H9 (cell line): ENCODE results near the gene FBXO17. TPM values are rescaled to one million over a fixed set of nuclear protein-coding genes. Genes with fewer than 3 reads are reported as not detected.

Source experiments
- DNase-seq: peaks from one replicate; pipeline ENCODE4 v3.0.0-alpha.2; 2017
- H2AFZ ChIP-seq: one replicate; pipeline ENCODE4 v1.6.1; 2013; ENCODE audit warnings: mild to moderate bottlenecking, low read length, control low read depth, moderate library complexity
- H2AK5ac ChIP-seq: 2 replicates; pipeline ENCODE4 v1.6.1; 2013; ENCODE audit warnings: low read length, control low read depth, mixed read lengths; ENCODE audit not compliant: insufficient read length
- H2BK120ac ChIP-seq: one replicate; pipeline ENCODE4 v1.6.1; 2013; ENCODE audit warnings: low read depth, mild to moderate bottlenecking, low read length, control low read depth, inconsistent platforms; ENCODE audit not compliant: poor library complexity, severe bottlenecking
- H2BK12ac ChIP-seq: 2 replicates; pipeline ENCODE4 v1.6.1; 2013; ENCODE audit warnings: low read length, control low read depth, mixed read lengths, low read depth; ENCODE audit not compliant: insufficient read length
- H2BK15ac ChIP-seq: 2 replicates; pipeline ENCODE4 v1.6.1; 2013; ENCODE audit warnings: low read depth, low read length, control low read depth
- H2BK20ac ChIP-seq: one replicate; pipeline ENCODE4 v1.6.1; 2013; ENCODE audit warnings: low read depth, mild to moderate bottlenecking, low read length, control low read depth, inconsistent platforms; ENCODE audit not compliant: poor library complexity, severe bottlenecking
- H2BK5ac ChIP-seq: 2 replicates; pipeline ENCODE4 v1.6.1; 2013; ENCODE audit warnings: low read length, control low read depth, mixed read lengths; ENCODE audit not compliant: insufficient read length
- H3K14ac ChIP-seq: 2 replicates; pipeline ENCODE4 v1.6.1; 2013; ENCODE audit warnings: low read length, control low read depth; ENCODE audit not compliant: insufficient read depth
- H3K18ac ChIP-seq: 2 replicates; pipeline ENCODE4 v1.6.1; 2013; ENCODE audit warnings: low read depth, mild to moderate bottlenecking, mixed read lengths, low read length, control low read depth; ENCODE audit not compliant: insufficient read length
- H3K23ac ChIP-seq: 2 replicates; pipeline ENCODE4 v1.6.1; 2013; ENCODE audit warnings: low read length, control low read depth, mixed read lengths, low read depth; ENCODE audit not compliant: insufficient read length
- H3K23me2 ChIP-seq: 2 replicates; pipeline ENCODE4 v1.6.1; 2013; ENCODE audit warnings: low read depth, mild to moderate bottlenecking, mixed read lengths, low read length, control low read depth; ENCODE audit not compliant: insufficient read length, poor library complexity, severe bottlenecking
- H3K27ac ChIP-seq: 2 replicates; pipeline ENCODE4 v1.5.1; 2013; ENCODE audit warnings: low read length, control low read depth, mixed read lengths, low read depth; ENCODE audit not compliant: insufficient read length
- H3K27me3 ChIP-seq: 2 replicates; pipeline ENCODE4 v1.6.1; 2013; ENCODE audit warnings: low read length, control low read depth, inconsistent platforms; ENCODE audit not compliant: insufficient read depth
- H3K4ac ChIP-seq: 2 replicates; pipeline ENCODE4 v1.6.1; 2013; ENCODE audit warnings: low read depth, mild to moderate bottlenecking, control low read depth, inconsistent platforms, low read length, moderate library complexity
- H3K4me1 ChIP-seq: 2 replicates; pipeline ENCODE4 v1.6.1; 2013; ENCODE audit warnings: low read length, control low read depth, inconsistent platforms; ENCODE audit not compliant: insufficient read depth
- H3K4me2 ChIP-seq: 2 replicates; pipeline ENCODE4 v1.6.1; 2013; ENCODE audit warnings: low read length, control low read depth, mixed read lengths; ENCODE audit not compliant: insufficient read length, insufficient read depth
- H3K56ac ChIP-seq: 2 replicates; pipeline ENCODE4 v1.6.1; 2013; ENCODE audit warnings: low read depth, mild to moderate bottlenecking, mixed read lengths, low read length, control low read depth; ENCODE audit not compliant: insufficient read length
- H3K79me1 ChIP-seq: 2 replicates; pipeline ENCODE4 v1.6.1; 2013; ENCODE audit warnings: low read depth, mild to moderate bottlenecking, moderate library complexity, low read length, control low read depth, inconsistent platforms; ENCODE audit not compliant: insufficient read depth, poor library complexity, severe bottlenecking
- H3K79me2 ChIP-seq: 2 replicates; pipeline ENCODE4 v1.6.1; 2013; ENCODE audit warnings: low read length, control low read depth, inconsistent platforms; ENCODE audit not compliant: insufficient read depth
- H3K9ac ChIP-seq: 2 replicates; pipeline ENCODE4 v1.6.1; 2013; ENCODE audit warnings: low read length, control low read depth, mixed read lengths; ENCODE audit not compliant: insufficient read length; ENCODE audit errors: extremely low read depth
- H3K9me3 ChIP-seq: one replicate; pipeline ENCODE4 v1.6.1; 2013; ENCODE audit warnings: low read depth, low read length, inconsistent platforms; ENCODE audit not compliant: control insufficient read depth
- H3T11ph ChIP-seq: one replicate; pipeline ENCODE4 v1.6.1; 2013; ENCODE audit warnings: mild to moderate bottlenecking, low read length, control low read depth, inconsistent platforms
- H4K20me1 ChIP-seq: one replicate; pipeline ENCODE4 v1.6.1; 2013; ENCODE audit not compliant: control insufficient read depth, insufficient read length, insufficient read depth
- H4K5ac ChIP-seq: 2 replicates; pipeline ENCODE4 v1.6.1; 2013; ENCODE audit warnings: low read depth, mild to moderate bottlenecking, mixed read lengths, low read length, control low read depth; ENCODE audit not compliant: insufficient read length
- H4K8ac ChIP-seq: replicated peaks from 2 replicates; pipeline ENCODE4 v1.6.1; 2013; ENCODE audit warnings: low read length, control low read depth, mixed read lengths, low read depth; ENCODE audit not compliant: insufficient read length
- H4K91ac ChIP-seq: 2 replicates; pipeline ENCODE4 v1.6.1; 2013; ENCODE audit warnings: low read depth, mild to moderate bottlenecking, moderate library complexity, mixed read lengths, low read length, control low read depth; ENCODE audit not compliant: insufficient read length
- H3K27ac Mint-ChIP-seq, 3 experiments: 2 replicates in 2 of 3; 3 replicates in 1 of 3; pipeline ENCODE4 v1.8.0; 2020 to 2021; ENCODE audit warnings: mixed read lengths in 3 of 3, mild to moderate bottlenecking in 1 of 3, moderate library complexity in 1 of 3
- H3K27me3 Mint-ChIP-seq: 2 replicates; pipeline ENCODE4 v1.8.0; 2021; ENCODE audit warnings: low read depth, mild to moderate bottlenecking, moderate library complexity, mixed read lengths
- H3K36me3 Mint-ChIP-seq, 3 experiments: 2 replicates in 2 of 3; 3 replicates in 1 of 3; pipeline ENCODE4 v1.8.0; 2020 to 2021; ENCODE audit warnings: low read depth in 3 of 3, mixed read lengths in 3 of 3; ENCODE audit not compliant: insufficient read depth in 1 of 3
- H3K4me1 Mint-ChIP-seq, 2 experiments: 2 replicates each; pipeline ENCODE4 v1.8.0; 2020; ENCODE audit warnings: mixed read lengths in 2 of 2
- H3K4me3 Mint-ChIP-seq, 2 experiments: 2 replicates in 1 of 2; 3 replicates in 1 of 2; pipeline ENCODE4 v1.8.0; 2020 to 2021; ENCODE audit warnings: mild to moderate bottlenecking in 2 of 2, mixed read lengths in 2 of 2, moderate library complexity in 1 of 2
- H3K9me3 Mint-ChIP-seq, 2 experiments: 2 replicates in 1 of 2; 3 replicates in 1 of 2; pipeline ENCODE4 v1.8.0; 2020; ENCODE audit warnings: mild to moderate bottlenecking in 2 of 2, mixed read lengths in 2 of 2, moderate library complexity in 1 of 2
- CTCF ChIP-seq: fragments of 200-600 bp; sonication (generic); conservative IDR thresholded peaks from 3 replicates; pipeline ENCODE4 v1.8.0; 2021; ENCODE audit warnings: antibody characterized with exemption, mild to moderate bottlenecking
- WGBS: extraction: QIAGEN DNeasy Blood & Tissue Kit; methylation state at CpG from one replicate; pipeline ENCODE4 v1.1.7; 2013; ENCODE audit warnings: missing lambda C conversion rate, low lambda C conversion rate, mixed read lengths; ENCODE audit not compliant: insufficient read length; ENCODE audit errors: extremely low coverage; 5-methylcytosine and 5-hydroxymethylcytosine counted together
- total RNA-seq: library from RNA; stranded (reverse); gene quantifications from 2 replicates; pipeline ENCODE4 v1.2.1, GENCODE V29; 2021

The FBXO17 gene
- total RNA-seq, 1 experiment from 2014 or later, result 25.5 TPM

- H3K27ac ChIP-seq, result no peak overlapping the region
- H3K23ac ChIP-seq, result no peak overlapping the region
- no peak overlapping the region for H2BK120ac ChIP-seq
- Mint-ChIP-seq H3K27ac (peak overlapping the region in 2 of 3 experiments; percentile 42 to 68; a peak in 1 of 7 replicates), H3K36me3 (peaks cover 12 to 22% (median 21%) of the 10 kb centered on the region in 3 experiments; a peak in 6 of 7 replicates), H3K4me1 (no peaks in the 10 kb centered on the region), H3K9me3 (peaks cover 0 to 2% of the 10 kb centered on the region in 2 experiments; a peak in 1 of 5 replicates), H3K4me3 (no peak overlapping the region), H3K27me3 (no peaks in the 10 kb centered on the region)
- no peaks in the 10 kb centered on the region for H3K9me3 ChIP-seq
- no peak overlapping the region for H3K56ac ChIP-seq
- no peak overlapping the region for H4K8ac ChIP-seq
- H3K4me1 ChIP-seq, result no peaks in the 10 kb centered on the region
- H3K4ac ChIP-seq, result no peak overlapping the region
- H3T11ph ChIP-seq, result no peak overlapping the region
- no peak overlapping the region for H2BK5ac ChIP-seq
- no peak overlapping the region for H2BK20ac ChIP-seq
- no peak overlapping the region for H2AK5ac ChIP-seq
- H2BK12ac ChIP-seq, result no peak overlapping the region
- no peak overlapping the region for H3K9ac ChIP-seq
- H4K91ac ChIP-seq, result no peak overlapping the region
- no peak overlapping the region for H3K4me2 ChIP-seq
- peak; percentile 36; the same call in 1 of the 3 replicates for TF ChIP-seq CTCF
- no CpG with 5 or more reads among the region's 13 CpGs for WGBS
- no peak overlapping the region for H3K14ac ChIP-seq
- H2BK15ac ChIP-seq, result no peak overlapping the region
- no peaks in the 10 kb centered on the region for H3K79me2 ChIP-seq
- H3K27me3 ChIP-seq, result no peaks in the 10 kb centered on the region
- no peak overlapping the region for H3K18ac ChIP-seq
- no peak overlapping the region for H2AFZ ChIP-seq
- no peaks in the 10 kb centered on the region for H3K79me1 ChIP-seq
- DNase-seq, result no peak
- H4K20me1 ChIP-seq, result no peaks in the 10 kb centered on the region
- H4K5ac ChIP-seq, result no peak overlapping the region
- no peaks in the 10 kb centered on the region for H3K23me2 ChIP-seq
These were observed 57.5 kb downstream of the FBXO17 start for GRCh38 chr19:38917921-38918491.
